ENCODE data around the gene RNASEL.

RNASEL gene

GRCh38 chr1:182628657-182629056 lies 39.6 kb upstream of the RNASEL start:
- intact Hi-C loops (cut with micrococcal nuclease): no loop called here

GRCh38 chr1:182627622-182628021 lies 38.6 kb upstream of the RNASEL start:
- Mint-ChIP-seq H3K27me3 (peaks cover 2% of the 10 kb centered on the region), H3K9me3 (no peaks in the 10 kb centered on the region), H3K4me3 (no peak overlapping the region), H3K27ac (no peak overlapping the region), H3K36me3 (ENCODE audit: low read depth) (no peaks in the 10 kb centered on the region), H3K4me1 (ENCODE audit: low read depth) (peaks cover 13% of the 10 kb centered on the region)
- intact Hi-C loops (cut with micrococcal nuclease): no loop called here

More at GRCh38 chr1:182628657-182629056, 39.6 kb upstream of the RNASEL start:
- no peak overlapping the region for H3K4me3 Mint-ChIP-seq
- H3K9me3 Mint-ChIP-seq: no peaks in the 10 kb centered on the region
- H3K36me3 Mint-ChIP-seq (ENCODE audit: low read depth): no peaks in the 10 kb centered on the region
- peaks cover 14% of the 10 kb centered on the region for H3K4me1 Mint-ChIP-seq (ENCODE audit: low read depth)
- no peak overlapping the region for H3K27ac Mint-ChIP-seq
- peaks cover 3% of the 10 kb centered on the region for H3K27me3 Mint-ChIP-seq

DNA sequence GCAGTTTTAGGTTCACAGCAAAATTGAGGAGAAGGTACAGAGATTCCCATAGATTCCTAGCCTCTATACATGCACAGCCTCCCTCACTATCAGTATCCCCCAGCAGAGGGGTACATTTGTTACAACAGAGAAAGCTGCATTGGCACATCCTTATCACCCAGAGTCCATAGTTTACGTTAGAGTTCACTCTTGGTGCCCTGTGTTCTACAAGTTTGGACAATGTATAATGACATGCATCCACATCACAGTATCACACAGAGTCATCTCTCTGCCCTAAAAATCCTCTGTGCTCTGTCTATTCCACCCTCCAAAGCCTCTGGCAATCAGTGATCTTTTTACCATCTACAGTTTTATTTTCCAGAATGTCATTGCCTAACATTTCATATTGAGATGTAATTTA lies 37.5 kb upstream of the RNASEL start:
- Mint-ChIP-seq H3K27me3 (peaks cover 2% of the 10 kb centered on the region), H3K9me3 (no peaks in the 10 kb centered on the region), H3K4me3 (no peak overlapping the region), H3K36me3 (ENCODE audit: low read depth) (no peaks in the 10 kb centered on the region), H3K27ac (no peak overlapping the region), H3K4me1 (ENCODE audit: low read depth) (peaks cover 5% of the 10 kb centered on the region)
- intact Hi-C loops (cut with micrococcal nuclease): no loop called here

- Mint-ChIP-seq H3K27me3 (peaks cover 2% of the 10 kb centered on the region), H3K4me1 (ENCODE audit: low read depth) (peaks cover 5% of the 10 kb centered on the region), H3K27ac (no peak overlapping the region), H3K36me3 (ENCODE audit: low read depth) (no peaks in the 10 kb centered on the region), H3K9me3 (peaks cover 3% of the 10 kb centered on the region), H3K4me3 (no peak overlapping the region)
- intact Hi-C loops (cut with micrococcal nuclease): no loop called here
Measured at GRCh38 chr1:182625719-182626504, 36.9 kb upstream of the RNASEL start.

GRCh38 chr1:182625024-182625423 lies 36.0 kb upstream of the RNASEL start:
- Mint-ChIP-seq H3K4me3 (no peak overlapping the region), H3K27me3 (peaks cover 5% of the 10 kb centered on the region), H3K4me1 (ENCODE audit: low read depth) (peaks cover 5% of the 10 kb centered on the region), H3K9me3 (peaks cover 11% of the 10 kb centered on the region), H3K27ac (no peak overlapping the region), H3K36me3 (ENCODE audit: low read depth) (no peaks in the 10 kb centered on the region)
- intact Hi-C loops (cut with micrococcal nuclease): no loop called here

GRCh38 chr1:182624577-182624976 lies 35.5 kb upstream of the RNASEL start:
- Mint-ChIP-seq H3K27ac (no peak overlapping the region), H3K4me1 (ENCODE audit: low read depth) (peaks cover 2% of the 10 kb centered on the region), H3K4me3 (no peak overlapping the region), H3K9me3 (peaks cover 11% of the 10 kb centered on the region), H3K36me3 (ENCODE audit: low read depth) (no peaks in the 10 kb centered on the region), H3K27me3 (peaks cover 6% of the 10 kb centered on the region)
- intact Hi-C loops (cut with micrococcal nuclease): no loop called here

DNA sequence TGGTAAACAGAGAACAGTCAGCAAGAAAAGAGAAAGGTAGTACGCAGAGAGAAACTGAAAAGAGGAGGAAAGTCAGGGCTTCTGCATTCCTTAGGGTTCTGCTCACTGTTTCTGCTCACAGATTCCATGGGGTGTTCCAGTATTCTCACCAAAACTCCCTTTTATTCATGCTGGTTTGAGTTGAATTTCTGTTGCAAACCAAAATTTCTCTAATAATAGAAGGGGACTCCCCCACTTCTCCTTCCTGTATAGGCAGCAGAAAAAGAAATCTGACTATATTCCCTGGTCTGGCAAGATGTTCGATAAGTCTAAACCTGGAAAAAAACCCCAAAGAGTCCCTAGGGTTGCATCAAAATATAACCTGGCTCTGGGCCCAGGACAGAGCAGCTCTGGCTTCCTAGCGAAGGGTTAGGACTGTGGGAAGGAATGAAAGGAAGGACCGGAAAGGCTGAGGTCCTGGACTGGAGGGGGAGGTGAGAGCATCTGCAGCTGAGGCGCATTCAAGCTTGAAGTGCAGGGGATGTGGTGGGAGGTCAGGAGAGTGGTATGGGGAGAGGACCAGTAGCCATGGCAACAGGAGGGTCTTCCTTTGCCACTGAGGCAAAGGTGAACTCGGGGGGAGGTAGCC lies 34.0 kb upstream of the RNASEL start:
- H3K27me3 Mint-ChIP-seq: peaks cover 19% of the 10 kb centered on the region
- intact Hi-C loops (cut with micrococcal nuclease): no loop called here
- H3K4me3 Mint-ChIP-seq: no peak overlapping the region
- H3K36me3 Mint-ChIP-seq (ENCODE audit: low read depth): no peaks in the 10 kb centered on the region
- H3K4me1 Mint-ChIP-seq (ENCODE audit: low read depth): no peaks in the 10 kb centered on the region
- peaks cover 11% of the 10 kb centered on the region for H3K9me3 Mint-ChIP-seq
- H3K27ac Mint-ChIP-seq: no peak overlapping the region

- Mint-ChIP-seq H3K4me3 (no peak overlapping the region), H3K4me1 (ENCODE audit: low read depth) (no peaks in the 10 kb centered on the region), H3K36me3 (ENCODE audit: low read depth) (no peaks in the 10 kb centered on the region), H3K9me3 (peaks cover 11% of the 10 kb centered on the region), H3K27ac (no peak overlapping the region), H3K27me3 (peaks cover 29% of the 10 kb centered on the region)
- intact Hi-C loops (cut with micrococcal nuclease): no loop called here
Measured at GRCh38 chr1:182621906-182622305, 32.9 kb upstream of the RNASEL start.

GRCh38 chr1:182620924-182621585 lies 32.0 kb upstream of the RNASEL start:
- Mint-ChIP-seq H3K27me3 (peaks cover 37% of the 10 kb centered on the region), H3K9me3 (peaks cover 11% of the 10 kb centered on the region), H3K36me3 (ENCODE audit: low read depth) (no peaks in the 10 kb centered on the region), H3K27ac (no peak overlapping the region), H3K4me1 (ENCODE audit: low read depth) (peaks cover 4% of the 10 kb centered on the region), H3K4me3 (no peak overlapping the region)
- intact Hi-C loops (cut with micrococcal nuclease): no loop called here

DNA sequence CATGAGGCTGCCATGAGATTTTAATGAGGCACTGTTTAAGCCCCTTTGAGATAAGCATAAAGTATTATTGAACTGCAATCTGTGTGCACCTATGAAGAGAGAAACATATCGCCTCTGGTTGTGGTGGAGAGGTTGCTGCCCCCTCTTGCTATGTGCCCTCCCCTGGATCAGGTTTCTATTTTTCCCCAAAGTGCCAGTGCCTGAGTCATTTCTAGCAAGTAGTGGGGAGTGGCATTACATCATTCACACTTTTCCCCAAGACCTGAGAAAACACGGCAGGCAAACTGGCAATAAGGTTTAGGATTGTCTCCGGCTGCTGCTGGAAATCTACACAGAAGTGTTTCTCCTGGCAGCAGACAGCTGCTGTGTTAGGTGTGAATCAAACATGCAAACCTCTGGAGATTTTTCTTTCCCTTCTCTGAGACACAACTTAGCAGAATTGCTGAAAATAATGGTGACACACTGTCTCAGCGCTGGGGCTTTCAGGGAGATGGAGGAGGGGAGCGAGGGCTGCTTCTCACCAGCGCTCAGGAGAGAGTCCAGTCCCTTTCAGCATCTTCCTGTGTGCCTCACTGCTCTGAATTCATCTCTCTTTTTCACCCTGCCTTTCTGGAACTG lies 28.8 kb upstream of the RNASEL start:
- no peak overlapping the region for H3K4me3 Mint-ChIP-seq
- intact Hi-C loops (cut with micrococcal nuclease): no loop called here
- peaks cover 25% of the 10 kb centered on the region for H3K4me1 Mint-ChIP-seq (ENCODE audit: low read depth)
- no peaks in the 10 kb centered on the region for H3K36me3 Mint-ChIP-seq (ENCODE audit: low read depth)
- H3K27ac Mint-ChIP-seq: no peak overlapping the region
- H3K27me3 Mint-ChIP-seq: peaks cover 68% of the 10 kb centered on the region
- H3K9me3 Mint-ChIP-seq: peaks cover 11% of the 10 kb centered on the region

- Mint-ChIP-seq H3K9me3 (peaks cover 11% of the 10 kb centered on the region), H3K4me3 (no peak overlapping the region), H3K36me3 (ENCODE audit: low read depth) (no peaks in the 10 kb centered on the region), H3K4me1 (ENCODE audit: low read depth) (peaks cover 25% of the 10 kb centered on the region), H3K27ac (no peak overlapping the region), H3K27me3 (peaks cover 77% of the 10 kb centered on the region)
- intact Hi-C loops (cut with micrococcal nuclease): no loop called here
Measured at GRCh38 chr1:182617014-182617429, 28.0 kb upstream of the RNASEL start.

GRCh38 chr1:182616130-182617013 lies 27.3 kb upstream of the RNASEL start:
- no peak overlapping the region for H3K4me3 Mint-ChIP-seq
- intact Hi-C loops (cut with micrococcal nuclease): no loop called here
- peaks cover 11% of the 10 kb centered on the region for H3K9me3 Mint-ChIP-seq
- no peak overlapping the region for H3K27ac Mint-ChIP-seq
- H3K27me3 Mint-ChIP-seq: peaks cover 83% of the 10 kb centered on the region
- peaks cover 25% of the 10 kb centered on the region for H3K4me1 Mint-ChIP-seq (ENCODE audit: low read depth)
- no peaks in the 10 kb centered on the region for H3K36me3 Mint-ChIP-seq (ENCODE audit: low read depth)

GRCh38 chr1:182615468-182616129 lies 26.5 kb upstream of the RNASEL start:
- Mint-ChIP-seq H3K4me1 (ENCODE audit: low read depth) (peaks cover 25% of the 10 kb centered on the region), H3K36me3 (ENCODE audit: low read depth) (no peaks in the 10 kb centered on the region)

More at GRCh38 chr1:182615468-182616129, 26.5 kb upstream of the RNASEL start:
- peak overlapping the region; percentile 80 for H3K4me3 Mint-ChIP-seq
- peaks cover 90% of the 10 kb centered on the region for H3K27me3 Mint-ChIP-seq
- H3K9me3 Mint-ChIP-seq: peaks cover 4% of the 10 kb centered on the region
- intact Hi-C loops (cut with micrococcal nuclease): no loop called here
- peak overlapping the region; percentile 79 for H3K27ac Mint-ChIP-seq
